COLO829 (cell line): ENCODE results near the gene CACNA2D1.

Source experiments
- DNase-seq: peaks from one replicate; pipeline ENCODE4 v3.0.0; 2012; ENCODE audit warnings: low spot score

CACNA2D1 gene

GRCh38 chr7:82343716-82344115 lies 99.9 kb downstream of the CACNA2D1 start:
- no peak for DNase-seq

- DNase-seq = no peak
Measured at GRCh38 chr7:82339958-82340357, 103.6 kb downstream of the CACNA2D1 start.

GRCh38 chr7:82335927-82336326 lies 107.7 kb downstream of the CACNA2D1 start:
- DNase-seq = no peak

GRCh38 chr7:82335001-82335400 lies 108.6 kb downstream of the CACNA2D1 start:
- DNase-seq = no peak

GRCh38 chr7:82331234-82331633 lies 112.3 kb downstream of the CACNA2D1 start:
- no peak for DNase-seq

GRCh38 chr7:82330706-82331215 lies 112.8 kb downstream of the CACNA2D1 start:
- DNase-seq = no peak

- no peak for DNase-seq
Measured at GRCh38 chr7:82327898-82328297, 115.7 kb downstream of the CACNA2D1 start.

- no peak for DNase-seq
Measured at GRCh38 chr7:82325416-82325815, 118.2 kb downstream of the CACNA2D1 start.

- DNase-seq = no peak
Measured at GRCh38 chr7:82323806-82324205, 119.8 kb downstream of the CACNA2D1 start.

GRCh38 chr7:82319674-82320118 lies 123.9 kb downstream of the CACNA2D1 start:
- no peak for DNase-seq

GRCh38 chr7:82318786-82319185 lies 124.8 kb downstream of the CACNA2D1 start:
- DNase-seq = no peak

GRCh38 chr7:82317760-82318159 lies 125.8 kb downstream of the CACNA2D1 start:
- no peak for DNase-seq

- no peak for DNase-seq
Measured at GRCh38 chr7:82317257-82317721, 126.3 kb downstream of the CACNA2D1 start.

- DNase-seq = no peak
Measured at GRCh38 chr7:82313269-82313668, 130.3 kb downstream of the CACNA2D1 start.

GRCh38 chr7:82312646-82313045 lies 130.9 kb downstream of the CACNA2D1 start:
- no peak for DNase-seq

GRCh38 chr7:82305347-82306005 lies 138.1 kb downstream of the CACNA2D1 start:
- DNase-seq = no peak

- DNase-seq = no peak
Measured at GRCh38 chr7:82294865-82295264, 148.7 kb downstream of the CACNA2D1 start.

- DNase-seq = no peak
Measured at GRCh38 chr7:82294382-82294784, 149.2 kb downstream of the CACNA2D1 start.

GRCh38 chr7:82293467-82293866 lies 150.1 kb downstream of the CACNA2D1 start:
- no peak for DNase-seq

GRCh38 chr7:82291931-82292330 lies 151.6 kb downstream of the CACNA2D1 start:
- DNase-seq = no peak

- no peak for DNase-seq
Measured at GRCh38 chr7:82289889-82290288, 153.7 kb downstream of the CACNA2D1 start.

- no peak for DNase-seq
Measured at GRCh38 chr7:82289152-82289535, 154.4 kb downstream of the CACNA2D1 start.

- no peak for DNase-seq
Measured at GRCh38 chr7:82286798-82287140, 156.8 kb downstream of the CACNA2D1 start.
